Measurements from ENCODE around the gene ZNF865. TPM values are rescaled to one million over a fixed set of nuclear protein-coding genes. Genes with fewer than 3 reads are reported as not detected.

Gene ZNF865
- total and polyA plus RNA-seq, 2 of the 8 experiments (the other 6 are each of a cell fraction or from before 2014, with no cell fraction given), result 3.5 to 13.6 TPM

GRCh38 chr19:55654323-55654867, 48.9 kb downstream of the ZNF865 start:
- peak; percentile 98 to 100 for DNase-seq (ENCODE audit: low read depth in 1 of 2, low spot score in 2 of 2)
- H2AK5ac ChIP-seq (ENCODE audit: low read depth, low read length), result no peak overlapping the region
- no peak overlapping the region for H3K23ac ChIP-seq (ENCODE audit: insufficient read length)
- H4K8ac ChIP-seq (ENCODE audit: extremely low read depth, insufficient read depth, low read length), result peak overlapping the region; percentile 91; the same call in 1 of the 2 replicates
- peaks cover 15 to 18% of the 10 kb centered on the region in 2 experiments for H4K20me1 ChIP-seq (replicated peaks in 1 of 2; ENCODE audit: control insufficient read depth in 1 of 2, insufficient read depth in 2 of 2, low read length in 2 of 2)
- peak overlapping the region; percentile 100 for H3K18ac ChIP-seq (ENCODE audit: extremely low read depth, low read length)
- no peaks in the 10 kb centered on the region for H3K9me3 ChIP-seq (ENCODE audit: insufficient read depth in 2 of 2, low read depth in 1 of 2, low read length in 1 of 2)
- H4K91ac ChIP-seq (replicated peaks; ENCODE audit: insufficient read length, low read length), result peak overlapping the region; percentile 81
- peak; percentile 93 for FAIRE-seq
- H3K4me2 ChIP-seq (ENCODE audit: insufficient read depth in 1 of 2, low read depth in 2 of 2, low read length in 2 of 2), result peak overlapping the region; percentile 78 to 94
- no peaks in the 10 kb centered on the region for H3K27me3 ChIP-seq (replicated peaks in 1 of 4; ENCODE audit: control insufficient read depth in 3 of 4, extremely low read depth in 1 of 4, insufficient read depth in 3 of 4, low read length in 3 of 4)
- peak overlapping the region; percentile 69 for H3K56ac ChIP-seq (replicated peaks; ENCODE audit: insufficient read length, low read depth, low read length)
- H2BK15ac ChIP-seq (ENCODE audit: low read length), result no peak overlapping the region
- H3K23me2 ChIP-seq (ENCODE audit: low read depth, low read length), result peaks cover 13% of the 10 kb centered on the region
- POLR2A ChIA-PET (ENCODE audit: partially characterized antibody), result interaction anchor here (0.6 to 1.6 kb wide), 18 partner anchors 9 to 514 kb away, joined by 3 to 13 read pairs (median 5); partner anchors contain the start of genes EPN1, FIZ1, TMEM238 and ZNF524
- H3K79me2 ChIP-seq (ENCODE audit: control insufficient read depth in 1 of 2, insufficient read depth in 2 of 2, low read length in 2 of 2), result peaks cover 38 to 41% of the 10 kb centered on the region in 2 experiments
- H3K4me3 ChIP-seq (ENCODE audit: extremely low read depth in 1 of 4, insufficient read depth in 2 of 4, low read depth in 3 of 4, low read length in 4 of 4), result peak overlapping the region; percentile 77 to 91 (median 82)
- peaks cover 3 to 18% (median 10%) of the 10 kb centered on the region in 4 experiments; a peak in 6 of 7 replicates for H3K4me1 ChIP-seq (replicated peaks in 1 of 4; ENCODE audit: control insufficient read depth in 3 of 4, insufficient read depth in 4 of 4, low read length in 3 of 4)
- peak overlapping the region; percentile 99 for H2AFZ ChIP-seq (ENCODE audit: low read length)
- H3K4ac ChIP-seq (replicated peaks; ENCODE audit: insufficient read length, low read depth, low read length), result no peak overlapping the region
- H3K27ac ChIP-seq (ENCODE audit: low read depth, low read length), result peak overlapping the region; percentile 98
- H2BK120ac ChIP-seq (replicated peaks; ENCODE audit: low read depth, low read length), result peak overlapping the region; percentile 11
- H3K9ac ChIP-seq (replicated peaks in 1 of 4; ENCODE audit: extremely low read depth in 1 of 4, low read depth in 3 of 4, low read length in 3 of 4), result peak overlapping the region in 3 of 4 experiments; percentile 92 to 98 (median 98); a peak in 6 of 7 replicates
- H4K5ac ChIP-seq (ENCODE audit: insufficient read length, low read depth, low read length), result peak overlapping the region; percentile 68
- H2BK20ac ChIP-seq (ENCODE audit: low read length), result no peak overlapping the region
- no peak overlapping the region for H3K14ac ChIP-seq (ENCODE audit: insufficient read length)
- H3K79me1 ChIP-seq (ENCODE audit: low read depth, low read length), result peaks cover 2% of the 10 kb centered on the region; the same call in 1 of the 2 replicates
- peaks cover 0 to 4% (median 2%) of the 10 kb centered on the region in 4 experiments; a peak in 1 of 8 replicates for H3K36me3 ChIP-seq (ENCODE audit: control insufficient read depth in 2 of 4, insufficient read depth in 4 of 4, low read length in 3 of 4)
- H2BK12ac ChIP-seq (ENCODE audit: low read depth, low read length), result peak overlapping the region; percentile 98
- peak overlapping the region; percentile 100 for H2BK5ac ChIP-seq (ENCODE audit: low read depth, low read length)
- 2% methylated on average over 47 of the region's 52 CpGs; no CpG with 5 or more reads in 1 of the 2 experiments for WGBS, 2 experiments (ENCODE audit: extremely low coverage in 1 of 2, insufficient coverage in 1 of 2, insufficient read length in 1 of 2, insufficient replicate concordance in 2 of 2, low coverage in 1 of 2, low lambda C conversion rate in 2 of 2, missing lambda C conversion rate in 1 of 2)
- CTCF ChIA-PET (ENCODE audit: partially characterized antibody), result interaction anchor here (0.6 to 1.0 kb wide), 16 partner anchors 14 to 653 kb away, joined by 3 to 10 read pairs (median 3); no protein-coding TSS in a partner anchor
- no peak for TF ChIP-seq BRCA1 (IDR thresholded peaks at IDR 0.05; ENCODE audit: low read depth, low read length)
- TF ChIP-seq ASH2L (IDR thresholded peaks at IDR 0.05; ENCODE audit: low read length), result no peak
- TF ChIP-seq EZH2 (IDR thresholded peaks at IDR 0.05; ENCODE audit: low read depth, low read length, severe bottlenecking), result no peak
- TF ChIP-seq TCF12 (IDR thresholded peaks at IDR 0.05; ENCODE audit: low read depth, low read length), result no peak
- TF ChIP-seq JUN (IDR thresholded peaks at IDR 0.05; ENCODE audit: low read depth, low read length), result no peak
- no peak for TF ChIP-seq CBX8 (IDR thresholded peaks at IDR 0.05; ENCODE audit: borderline replicate concordance, low read depth, low read length)
- 0 out of 2 replicates have a peak, but pooled peaks have one; percentile 18 for TF ChIP-seq SP1 (IDR thresholded peaks at IDR 0.05; ENCODE audit: low read depth, low read length)
- no peak for TF ChIP-seq EGR1 (IDR thresholded peaks at IDR 0.05; ENCODE audit: borderline replicate concordance, low read depth, low read length)
- TF ChIP-seq RBBP5 (IDR thresholded peaks at IDR 0.05; ENCODE audit: borderline replicate concordance, low read depth, low read length), result no peak
- TF ChIP-seq GABPA (IDR thresholded peaks at IDR 0.05; ENCODE audit: borderline replicate concordance, insufficient read depth, low read length), result peak; percentile 70; the same call in 1 of the 2 replicates
- TF ChIP-seq SIN3A (conservative IDR thresholded peaks at IDR 0.05 in 1 of 2, IDR thresholded peaks at IDR 0.05 in 1 of 2; ENCODE audit: low read depth in 1 of 2, low read length in 2 of 2), result no peak
- TF ChIP-seq ZNF274 (IDR thresholded peaks at IDR 0.05; ENCODE audit: borderline replicate concordance, extremely low read depth, low read length), result no peak
- TF ChIP-seq TBP (IDR thresholded peaks at IDR 0.05; ENCODE audit: low read depth, low read length), result no peak

Measured in H1 (cell line).